Cerebellar cortex (tissue), 1 donor: ENCODE data around the gene CNTN5.
"Not testable (repeated sequence)": the region's sequence is repeated elsewhere in the genome, so short reads cannot be mapped to it uniquely, and the experiment has no call there.

Experiments used
- DNase-seq: peaks from one replicate; pipeline ENCODE4 v3.0.0-alpha.2; 2015; ENCODE audit warnings: low spot score

The CNTN5 gene

DNA sequence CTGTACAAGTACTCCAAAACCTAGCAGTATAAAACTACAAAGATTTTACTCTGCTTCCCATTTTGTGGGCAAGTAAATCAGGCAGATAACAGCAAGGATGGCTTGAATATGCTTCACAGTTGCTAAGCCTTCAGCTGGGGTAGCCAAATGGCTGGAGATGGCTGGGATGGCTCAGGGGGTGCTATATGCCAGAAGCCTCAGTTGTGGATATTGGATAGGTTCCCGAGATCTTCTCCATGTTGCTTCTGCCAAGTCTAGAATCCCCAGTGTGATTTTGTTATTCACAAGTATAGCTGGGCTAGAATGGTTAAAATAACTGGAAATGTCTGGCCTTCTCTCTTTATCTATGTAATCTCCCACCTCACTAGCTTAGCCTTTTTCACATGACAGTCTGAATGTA, 1194.0 kb downstream of the CNTN5 start:
- no peak for DNase-seq

DNA sequence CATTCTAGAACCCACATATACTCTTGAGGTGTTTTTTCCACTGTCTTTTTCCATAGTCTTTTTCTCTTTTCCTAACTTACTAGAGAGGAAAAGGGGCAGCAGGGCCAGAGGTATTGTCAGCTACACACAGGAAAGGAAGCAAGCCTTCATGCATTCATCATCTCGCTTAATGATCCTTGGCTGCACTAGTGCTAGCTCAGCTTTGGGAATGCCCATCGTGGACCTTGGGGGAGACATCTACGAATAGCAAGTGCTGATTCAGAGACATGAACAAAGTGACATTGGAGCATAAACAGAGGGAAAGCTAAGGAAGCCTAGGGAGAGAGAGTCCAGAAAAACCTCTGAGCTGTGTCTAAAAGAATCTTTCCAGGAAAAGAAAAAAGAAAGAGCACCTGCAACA, 1200.1 kb downstream of the CNTN5 start:
- no peak for DNase-seq

DNA sequence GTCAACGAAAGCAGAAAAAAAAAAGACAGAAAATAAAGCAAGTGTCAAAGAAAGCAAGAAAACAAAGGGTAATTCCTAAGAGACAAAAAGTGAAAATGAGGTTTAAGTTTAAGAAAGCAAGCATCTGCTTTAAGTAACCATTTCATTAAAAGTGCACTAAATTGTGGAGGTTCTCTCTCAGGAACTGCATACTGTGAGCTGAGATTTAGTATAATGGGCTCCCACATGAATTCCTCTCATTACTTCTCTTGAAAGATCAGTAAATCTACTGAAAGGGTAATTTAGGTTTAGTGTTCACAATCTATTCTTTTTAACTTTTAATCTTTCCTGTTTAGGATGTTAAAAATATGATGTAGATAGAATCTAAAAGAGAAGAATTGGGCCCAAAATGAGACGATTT, 1201.0 kb downstream of the CNTN5 start:
- no peak for DNase-seq

DNA sequence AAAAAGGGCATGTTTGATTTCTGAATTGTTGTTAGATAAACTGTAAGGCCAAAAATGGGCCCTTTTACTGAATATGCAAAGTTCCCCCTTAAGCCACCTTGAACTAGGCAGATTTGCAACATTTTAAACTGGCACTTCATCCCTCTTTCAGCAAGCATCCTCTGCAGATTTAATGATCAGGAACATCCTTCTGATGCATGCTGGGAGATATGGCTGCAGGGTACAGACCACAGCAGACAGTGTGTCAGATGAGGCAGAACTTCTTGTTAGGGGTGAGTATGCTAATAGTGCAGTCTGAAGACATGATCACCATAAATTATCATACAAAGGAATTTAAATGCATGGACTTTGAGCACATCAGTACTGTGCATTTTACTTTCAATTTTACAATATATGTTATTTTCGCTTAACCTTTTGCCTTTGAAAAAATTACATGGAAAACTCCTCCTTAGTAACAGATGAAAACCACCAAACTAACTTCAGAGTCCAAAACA, 1203.8 kb downstream of the CNTN5 start:
- DNase-seq, result no peak

DNA sequence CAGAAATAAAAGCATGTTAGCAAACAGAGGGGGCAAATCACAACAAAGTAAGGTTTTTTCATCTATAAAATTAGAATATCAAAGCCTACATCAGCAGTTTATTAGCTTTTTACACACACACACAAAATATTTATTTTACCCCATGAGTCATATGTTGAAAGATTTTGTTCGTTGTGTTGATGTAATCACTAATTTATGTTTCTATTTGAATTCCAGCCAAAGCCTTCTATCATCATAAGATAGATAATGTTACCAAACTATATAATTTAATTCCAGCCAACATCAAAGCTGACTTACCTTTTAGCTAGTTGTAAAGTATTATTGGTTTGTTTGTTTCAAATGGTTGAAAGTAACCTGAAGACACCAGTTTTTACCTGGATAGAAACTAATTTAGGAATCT, 1208.3 kb downstream of the CNTN5 start:
- DNase-seq, result no peak

DNA sequence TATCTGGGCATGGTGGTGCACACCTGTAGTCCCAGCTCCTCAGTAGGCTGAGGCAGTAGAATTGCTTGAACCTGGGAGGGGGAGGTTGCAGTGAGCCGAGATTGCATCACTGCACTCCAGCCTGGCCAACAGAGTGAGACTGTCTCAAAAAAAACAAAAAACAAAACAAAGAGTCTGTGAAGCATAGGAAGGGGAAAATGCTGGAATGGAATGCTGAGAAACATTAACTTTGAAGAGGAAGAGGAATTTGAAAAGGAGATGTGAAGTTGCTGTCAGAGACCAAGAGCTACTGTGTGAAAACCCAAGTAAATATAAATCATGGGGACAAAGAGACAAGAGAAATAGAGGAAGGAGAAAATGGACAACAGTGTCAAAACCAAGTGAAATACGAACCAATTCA, 1211.3 kb downstream of the CNTN5 start:
- no peak for DNase-seq

DNA sequence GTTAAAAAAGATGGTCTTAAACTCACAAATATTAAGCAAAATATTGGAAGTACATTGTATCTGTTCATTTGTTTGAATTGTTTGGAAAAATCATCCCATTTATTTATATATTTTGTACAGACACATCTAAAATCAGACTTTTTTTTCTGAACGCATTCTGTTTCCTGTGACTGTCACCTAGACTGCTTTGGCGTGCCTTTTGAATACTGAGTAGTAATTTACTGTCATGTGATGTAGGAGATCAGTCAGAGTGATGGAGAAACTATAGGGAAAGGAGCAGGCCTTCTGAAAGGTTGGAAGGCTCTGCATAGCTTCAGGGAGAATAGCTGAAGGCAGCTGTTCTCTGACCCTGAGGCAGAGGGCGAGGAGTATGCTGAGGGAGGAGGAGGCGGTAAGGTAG, 1214.3 kb downstream of the CNTN5 start:
- DNase-seq, result no peak

DNA sequence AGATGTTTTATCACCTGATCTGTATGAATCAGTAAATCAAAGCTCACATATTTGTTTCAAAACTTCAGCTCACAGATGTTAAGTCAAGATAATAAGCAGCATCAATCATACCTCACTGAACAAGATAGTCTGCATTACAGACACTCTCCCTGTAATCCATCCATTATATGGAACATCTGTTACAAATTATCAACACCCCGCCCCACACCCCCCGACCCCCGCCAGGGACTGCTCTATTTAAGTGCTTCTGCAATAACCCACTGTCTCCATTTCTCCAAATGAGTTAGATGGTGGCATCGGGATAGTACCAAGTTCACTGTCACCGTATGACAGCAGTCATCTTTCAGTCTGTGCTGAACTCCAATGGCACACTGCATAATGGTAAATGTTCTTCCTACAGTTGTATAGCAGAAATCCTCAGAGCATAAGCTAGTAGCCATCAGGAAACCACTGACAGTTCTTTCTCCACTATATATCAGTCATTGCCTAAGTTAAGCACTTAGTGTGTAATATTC, 1219.3 kb downstream of the CNTN5 start:
- no peak for DNase-seq

DNA sequence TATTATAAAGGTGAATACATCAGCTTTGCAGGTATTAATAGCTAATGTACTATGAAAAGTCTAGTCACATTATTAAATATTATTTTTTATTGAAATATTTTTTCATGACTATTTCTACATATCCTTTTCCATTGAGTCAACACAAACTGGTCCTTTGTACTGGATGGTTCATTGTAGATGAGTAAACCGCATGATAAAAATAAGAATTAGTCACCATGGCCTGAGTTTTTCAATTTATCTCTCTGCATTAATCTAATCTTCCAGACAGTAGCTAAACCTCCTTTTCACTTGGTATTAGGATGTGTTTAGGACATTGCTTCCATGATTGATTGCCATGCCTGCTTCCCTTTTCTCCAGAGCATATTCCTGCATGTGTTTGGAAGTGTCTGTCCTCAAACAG, 1227.0 kb downstream of the CNTN5 start:
- no peak for DNase-seq

DNA sequence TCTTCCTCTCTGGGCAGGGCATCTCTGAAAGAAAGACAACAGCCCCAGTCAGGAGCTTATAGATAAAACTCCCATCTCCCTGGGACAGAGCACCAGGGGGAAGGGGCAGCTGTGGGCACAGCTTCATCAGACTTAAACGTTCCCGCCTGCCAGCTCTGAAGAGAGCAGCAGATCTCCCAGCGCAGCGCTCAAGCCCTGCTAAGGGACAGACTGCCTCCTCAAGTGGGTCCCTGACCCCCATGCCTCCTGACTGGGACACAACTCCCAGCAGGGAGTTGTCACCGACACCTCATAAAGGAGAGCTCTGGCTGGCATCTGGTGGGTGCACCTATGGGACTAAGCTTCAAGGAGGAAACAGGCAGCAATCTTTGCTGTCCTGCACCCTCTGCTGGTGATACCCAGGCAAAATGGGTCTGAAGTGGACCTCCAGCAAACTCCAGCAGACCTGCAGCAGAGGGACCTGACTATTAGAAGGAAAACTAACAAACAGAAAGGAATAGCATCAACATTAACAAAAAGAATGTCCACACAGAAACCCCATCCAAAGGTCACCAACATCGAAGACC, 1236.6 kb downstream of the CNTN5 start:
- DNase-seq, result not testable (repeated sequence)

DNA sequence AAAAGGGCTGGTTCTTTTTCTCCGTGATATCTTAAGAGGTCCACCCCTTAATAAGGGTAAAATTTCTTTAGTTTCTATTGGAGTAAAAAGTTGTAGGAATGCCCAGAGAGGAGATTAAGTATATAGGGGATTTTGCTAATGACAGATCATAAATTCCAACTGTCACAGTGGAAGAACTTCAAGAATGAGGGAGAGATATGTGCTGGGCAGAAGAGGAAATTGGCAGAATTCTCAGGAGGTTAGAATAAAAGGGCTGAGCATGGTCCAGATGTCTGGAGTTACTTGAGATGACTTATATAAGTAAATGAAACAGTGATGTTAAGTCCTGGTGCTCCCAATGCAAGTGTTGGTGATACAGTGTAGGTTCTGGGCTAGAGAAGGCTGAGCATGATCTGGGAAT, 1248.8 kb downstream of the CNTN5 start:
- DNase-seq, result no peak

DNA sequence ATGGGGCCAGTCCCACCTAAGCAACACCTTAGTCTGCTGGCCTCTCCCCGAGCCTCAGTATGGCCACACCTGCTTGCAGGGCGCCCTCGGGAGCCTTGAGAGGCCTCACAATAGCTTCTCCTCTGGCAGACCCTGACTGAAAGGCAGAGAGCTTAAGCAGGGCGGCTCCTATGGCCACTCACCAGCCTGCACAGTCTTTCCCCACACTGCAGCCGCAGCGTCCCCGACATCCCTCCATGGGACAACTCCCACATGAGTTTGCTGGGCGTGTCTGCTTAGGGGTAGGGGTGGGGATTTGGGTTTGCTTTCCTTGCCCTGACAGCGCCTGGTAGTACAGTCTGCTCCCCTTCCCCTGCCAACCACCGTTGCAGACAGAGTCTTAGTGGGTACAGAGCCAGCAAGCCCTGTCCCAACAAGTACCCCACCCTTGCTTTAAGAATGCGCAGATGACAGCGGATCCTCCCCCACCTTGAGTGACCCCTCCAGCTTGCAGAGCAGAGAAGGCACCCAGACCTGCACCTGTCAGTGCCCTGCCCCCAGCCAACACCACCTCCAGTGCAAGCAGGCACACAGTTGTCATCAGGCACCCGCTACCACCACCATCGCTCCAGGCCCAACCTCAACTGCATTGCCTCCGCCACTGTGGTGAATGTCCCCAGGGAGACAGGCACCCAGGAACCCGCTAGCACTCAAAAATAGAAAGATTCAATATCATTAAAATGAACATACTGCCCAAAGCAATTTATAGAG, 1252.5 kb downstream of the CNTN5 start:
- no peak for DNase-seq

DNA sequence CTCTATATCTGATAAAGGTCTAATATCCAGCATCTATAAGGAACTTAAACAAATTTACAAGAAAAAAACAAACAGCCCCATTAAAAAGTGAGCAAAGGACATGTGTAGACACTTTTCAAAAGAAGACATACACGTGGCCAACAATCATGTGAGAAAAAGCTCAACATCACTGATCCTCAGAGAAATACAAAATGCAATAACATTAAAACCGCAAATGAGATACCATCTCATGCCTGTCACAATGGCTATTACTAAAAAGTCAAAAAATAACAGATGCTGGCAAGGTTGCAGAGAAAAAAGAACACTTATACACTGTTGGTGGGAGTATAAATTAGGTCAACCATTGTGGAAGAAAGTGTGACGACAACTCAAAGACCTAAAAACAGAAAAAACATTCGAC, 1253.7 kb downstream of the CNTN5 start:
- not testable (repeated sequence) for DNase-seq

DNA sequence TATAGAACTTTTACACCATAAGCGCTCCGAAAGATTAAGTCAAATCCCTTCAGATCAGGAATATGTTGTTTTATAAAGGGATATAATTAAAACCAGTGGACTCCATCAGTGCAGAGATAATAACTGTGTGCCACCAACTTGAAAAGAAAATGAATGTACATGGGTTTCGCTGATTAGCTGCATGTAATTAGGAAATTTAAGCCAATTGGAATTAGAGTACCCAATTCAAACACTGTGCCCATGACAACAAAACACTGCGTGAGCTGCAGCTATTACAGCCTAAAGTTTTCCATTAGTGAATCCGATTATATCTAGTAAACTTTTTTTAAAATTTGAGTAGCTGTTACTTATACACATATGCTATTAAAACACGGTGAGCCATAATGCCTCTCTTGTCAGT, 1274.0 kb downstream of the CNTN5 start:
- no peak for DNase-seq

DNA sequence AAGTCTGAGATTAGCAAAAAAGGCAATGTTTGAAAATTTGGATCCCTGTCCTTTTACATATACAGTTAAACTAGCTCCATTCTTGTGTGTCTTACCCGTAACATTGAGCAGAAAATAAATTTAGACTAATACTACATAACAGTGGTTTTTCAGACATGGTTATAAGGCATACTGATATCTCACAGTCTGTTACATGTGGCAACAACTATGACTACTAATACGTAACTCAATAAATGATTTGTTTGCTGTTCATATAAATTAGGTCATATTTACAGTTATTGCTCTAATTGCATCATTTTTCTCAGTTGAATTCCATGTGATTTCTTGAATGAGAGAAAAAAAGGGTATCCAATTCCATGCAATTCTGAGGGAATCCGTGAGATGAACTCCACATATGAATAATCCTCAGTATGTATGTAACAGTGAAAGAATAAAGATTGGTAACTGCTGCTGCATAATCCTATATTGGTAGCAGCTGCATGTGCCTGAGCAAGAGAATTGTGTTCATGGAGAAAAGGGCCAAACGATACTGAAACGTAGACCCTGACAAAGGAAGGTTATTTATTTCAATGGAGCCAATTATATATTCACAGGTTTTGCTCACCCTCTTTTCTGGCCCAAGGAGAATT, 1275.4 kb downstream of the CNTN5 start:
- no peak for DNase-seq

DNA sequence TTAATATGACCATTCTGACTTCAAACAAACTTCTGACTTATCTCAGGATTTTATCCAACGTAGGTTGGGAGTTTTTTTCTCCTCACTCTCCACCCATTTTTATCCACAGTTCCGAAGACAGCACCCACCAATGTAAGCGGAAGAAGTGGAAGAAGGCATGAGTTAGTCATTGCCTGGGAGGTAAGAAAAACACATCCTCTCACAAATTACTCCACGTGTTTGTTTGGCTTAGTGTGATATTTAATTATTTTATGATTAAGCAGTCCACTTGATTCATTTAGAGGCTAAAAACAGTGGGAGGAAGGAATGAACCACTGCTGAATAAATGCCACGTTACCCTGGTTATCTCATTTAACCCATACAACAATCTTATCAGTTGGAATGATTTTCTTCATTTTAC, 1276.8 kb downstream of the CNTN5 start:
- no peak for DNase-seq

DNA sequence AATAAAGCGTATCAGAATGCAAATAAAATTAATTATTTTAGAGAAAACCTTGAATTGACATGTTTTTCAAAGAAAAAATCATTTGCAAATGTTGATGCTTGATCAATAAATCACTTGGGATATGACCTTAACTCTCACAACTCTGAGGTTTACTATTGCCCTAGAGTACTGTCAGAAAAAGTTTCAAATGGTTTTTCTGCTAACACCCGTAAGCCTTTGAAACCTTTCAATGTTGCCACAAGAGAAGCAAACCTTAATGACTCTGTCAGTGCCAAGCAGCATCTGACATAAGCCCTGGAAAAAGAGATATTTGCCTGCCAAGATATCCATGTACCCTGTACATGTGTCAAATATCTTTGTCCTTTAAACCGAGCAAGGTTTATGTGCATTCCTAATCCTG, 1282.1 kb downstream of the CNTN5 start:
- no peak for DNase-seq

DNA sequence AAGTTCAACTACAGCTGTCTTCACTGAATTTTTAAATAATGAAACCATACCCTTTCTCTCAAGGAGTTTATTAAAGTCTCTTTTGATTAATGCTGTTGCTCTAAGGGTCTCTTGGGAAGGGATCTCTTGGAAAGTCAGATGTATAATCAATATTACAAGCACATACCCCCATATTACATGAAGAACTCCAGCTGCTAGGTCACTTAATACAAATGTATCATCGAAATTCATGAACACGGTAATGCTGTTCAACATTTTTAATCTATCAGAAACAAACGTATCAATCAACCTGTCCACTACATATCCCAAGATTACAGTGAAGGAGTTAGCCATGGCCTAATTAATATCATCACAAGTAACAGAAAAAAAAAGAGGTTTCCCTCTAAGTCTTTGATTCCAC, 1283.1 kb downstream of the CNTN5 start:
- DNase-seq, result no peak

DNA sequence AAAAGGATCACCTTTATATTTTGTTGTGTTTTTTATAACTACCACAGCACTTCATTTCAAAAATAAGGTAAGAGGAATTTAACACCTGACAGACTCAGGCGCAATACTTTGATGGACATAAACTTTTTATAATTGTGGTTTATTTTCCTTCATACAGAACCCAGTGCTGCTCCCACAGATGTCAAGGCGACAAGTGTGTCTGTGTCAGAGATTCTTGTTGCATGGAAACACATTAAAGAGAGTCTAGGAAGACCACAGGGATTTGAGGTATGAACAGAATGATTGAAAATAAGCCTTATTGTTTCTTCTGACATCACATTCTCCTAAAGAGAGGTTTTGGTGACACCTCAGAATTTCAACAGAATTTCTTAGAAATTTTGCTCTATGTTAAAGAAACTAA, 1287.5 kb downstream of the CNTN5 start:
- DNase-seq, result no peak

DNA sequence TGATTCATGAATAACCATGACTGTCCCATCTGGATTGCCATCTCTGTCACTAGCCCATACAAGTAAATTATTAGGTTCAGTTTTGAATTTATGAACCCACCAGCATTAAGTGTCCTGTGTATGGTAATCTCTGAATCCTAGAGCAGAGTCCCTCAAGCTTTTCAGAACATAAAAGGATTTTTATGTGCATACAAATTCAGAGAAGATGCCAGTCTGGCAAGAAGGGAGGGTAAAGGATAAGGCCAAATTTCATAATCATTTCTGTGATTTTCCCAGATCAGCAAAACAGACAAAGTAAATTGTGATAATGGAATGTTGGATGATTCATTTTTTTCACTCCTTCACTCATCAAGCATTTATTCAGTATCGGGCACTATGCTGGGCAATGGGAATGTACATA, 1295.2 kb downstream of the CNTN5 start:
- no peak for DNase-seq

DNA sequence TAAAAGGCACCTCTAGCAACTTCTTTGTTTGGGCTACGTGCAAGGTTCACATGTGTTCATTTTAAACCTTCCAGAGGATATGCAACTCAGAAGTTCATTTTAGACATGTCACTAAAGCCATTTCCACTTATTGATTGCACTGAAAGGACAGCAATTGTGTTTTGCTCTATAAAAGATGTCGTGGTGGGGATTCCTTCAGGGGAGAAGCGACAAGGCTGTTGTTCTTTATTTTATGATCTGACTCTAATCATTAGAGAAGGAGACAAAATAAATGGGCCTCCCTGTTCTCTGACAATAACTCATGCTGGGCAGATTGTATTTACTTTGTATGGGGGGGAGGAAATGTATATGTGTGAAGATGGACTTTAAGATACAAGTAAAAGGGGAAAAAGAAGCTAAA, 1296.2 kb downstream of the CNTN5 start:
- DNase-seq, result no peak

DNA sequence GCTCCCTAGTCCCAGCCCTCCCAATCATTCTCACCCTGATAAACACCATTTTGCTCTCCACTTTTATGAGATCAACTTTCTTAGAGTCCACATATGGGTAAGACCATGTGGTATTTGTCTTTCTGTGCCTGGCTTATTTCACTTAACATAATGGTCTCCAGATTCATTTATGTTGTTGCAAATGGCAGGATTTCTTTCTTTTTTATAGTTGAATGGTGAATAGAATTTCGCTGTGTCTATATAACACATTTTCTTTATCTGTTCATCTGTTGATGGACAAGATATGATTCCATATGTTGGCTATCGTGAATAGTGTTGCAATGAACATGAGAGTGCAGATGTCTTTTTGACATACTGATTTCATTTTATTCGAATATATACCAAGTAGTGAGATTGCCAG, 1298.9 kb downstream of the CNTN5 start:
- DNase-seq, result no peak

DNA sequence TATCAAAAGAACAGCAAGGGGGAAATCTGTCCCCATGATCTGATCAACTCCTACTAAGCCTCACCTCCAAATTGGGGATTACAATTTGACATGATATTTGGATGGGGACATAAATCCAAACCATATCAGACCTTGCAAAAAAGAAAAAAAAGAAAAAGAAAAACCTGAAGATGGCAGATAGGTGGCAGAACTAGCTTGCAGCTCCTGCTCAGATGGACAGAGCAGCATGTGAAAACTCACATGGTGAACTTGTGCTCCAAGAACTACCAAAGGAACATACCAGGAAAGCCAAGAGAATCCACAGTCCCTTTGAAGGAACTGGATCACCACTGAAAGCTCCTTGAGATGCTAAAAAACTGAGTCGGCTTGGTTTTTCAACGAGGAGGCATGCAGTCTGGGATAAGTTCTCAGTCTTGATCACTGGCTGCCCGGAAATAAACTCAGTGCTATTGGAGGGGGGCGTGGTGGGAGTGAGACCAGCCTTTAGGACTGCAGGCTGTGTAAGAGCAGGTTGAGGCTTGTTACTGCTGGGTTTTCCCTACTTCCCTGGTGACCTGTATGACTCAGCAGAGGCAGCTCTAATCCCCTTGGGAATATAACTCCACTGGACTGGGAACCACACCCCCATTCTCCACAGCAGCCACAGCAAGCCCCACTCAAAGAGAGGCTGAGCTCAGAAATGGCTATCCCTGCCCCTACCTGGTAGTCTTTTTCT, 1308.0 kb downstream of the CNTN5 start:
- DNase-seq, result no peak
